GM10847 (cell line): ENCODE measurements around the gene SUCLG1.

Source experiments
- POLR2A ChIP-seq: IDR thresholded peaks from 2 replicates; pipeline ENCODE4 v1.6.1; 2011; ENCODE audit not compliant: insufficient read length; ENCODE audit errors: extremely low read depth

SUCLG1 gene

DNA sequence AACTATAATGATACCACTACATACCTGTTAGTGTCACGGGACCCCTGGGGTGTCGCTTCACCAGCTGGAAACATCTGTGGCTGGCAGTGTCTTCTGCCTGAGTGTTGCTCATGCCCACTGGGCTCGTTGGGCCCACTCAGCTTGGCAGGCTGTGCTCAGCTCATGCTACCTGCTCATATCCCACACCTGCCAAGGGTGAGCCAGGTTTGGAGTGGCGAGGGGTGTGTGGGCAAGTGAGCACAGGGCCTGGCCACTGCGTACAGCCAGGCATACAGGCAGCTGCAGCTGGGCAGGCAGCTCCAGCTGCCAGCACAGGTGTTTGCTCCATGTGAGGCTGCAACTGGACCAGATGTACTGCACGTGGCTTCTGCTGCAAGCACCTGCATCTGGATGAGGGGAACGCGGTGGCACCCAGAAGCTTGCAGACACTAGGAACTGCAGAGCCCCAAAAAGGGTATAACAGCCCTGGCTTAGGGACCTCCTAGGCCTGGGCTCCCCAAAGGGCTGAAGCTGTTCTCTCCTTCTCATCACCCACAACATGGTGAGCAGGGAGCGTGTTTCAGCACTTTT is 70.1 kb downstream of the SUCLG1 start:
- TF ChIP-seq POLR2A, result no peak

DNA sequence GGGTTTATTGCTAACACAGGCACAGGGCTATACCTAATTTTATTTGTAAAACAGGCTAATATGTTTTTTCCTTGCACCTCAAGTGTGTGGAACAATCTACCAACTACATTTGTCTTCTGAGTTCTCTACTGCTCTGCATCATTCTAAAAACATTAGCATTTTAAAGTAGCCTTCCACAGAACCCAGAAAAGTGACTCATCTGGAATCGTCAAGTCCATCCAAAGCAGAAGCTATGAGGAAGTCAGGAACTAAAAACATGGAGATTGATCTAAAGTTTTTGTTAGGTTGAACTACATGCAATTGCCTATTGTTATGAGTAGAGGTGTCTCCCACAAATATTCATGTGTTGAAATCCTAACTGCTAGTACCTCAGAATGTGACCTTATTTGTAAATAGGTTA is 70.9 kb downstream of the SUCLG1 start:
- TF ChIP-seq POLR2A, result no peak

DNA sequence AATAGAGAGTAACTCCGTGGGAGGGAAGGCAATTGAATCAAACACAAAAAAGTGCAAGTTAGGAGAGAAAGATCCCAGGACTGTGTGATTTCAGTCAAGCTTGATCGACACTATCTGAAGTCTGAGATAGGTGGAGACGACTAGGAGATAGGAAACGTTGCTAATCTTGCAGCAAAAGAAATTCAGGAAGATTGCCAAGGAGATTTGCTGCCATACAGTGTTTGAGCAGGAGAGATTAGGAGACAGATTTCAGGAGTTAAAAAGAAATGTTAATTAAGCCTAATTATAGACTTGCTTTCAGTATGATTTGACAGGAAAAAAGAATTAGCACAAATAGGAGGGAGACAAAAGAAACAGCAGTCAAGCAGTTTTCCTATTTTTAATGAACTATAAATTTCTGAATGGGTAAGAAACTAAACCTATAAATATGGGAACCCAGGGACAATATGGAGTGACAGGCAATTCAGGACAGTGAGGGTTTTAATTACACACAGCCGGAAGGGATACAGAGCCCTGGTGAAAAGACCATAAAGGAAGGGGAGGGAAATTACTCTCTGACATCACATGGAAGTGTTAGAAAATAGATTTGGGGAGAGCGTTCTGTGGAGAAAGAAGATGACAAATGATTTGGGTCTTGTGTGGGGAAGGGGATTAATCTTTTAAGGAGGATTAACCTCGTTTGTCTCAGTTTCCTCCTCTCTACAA is 72.6 kb downstream of the SUCLG1 start:
- no peak for TF ChIP-seq POLR2A

DNA sequence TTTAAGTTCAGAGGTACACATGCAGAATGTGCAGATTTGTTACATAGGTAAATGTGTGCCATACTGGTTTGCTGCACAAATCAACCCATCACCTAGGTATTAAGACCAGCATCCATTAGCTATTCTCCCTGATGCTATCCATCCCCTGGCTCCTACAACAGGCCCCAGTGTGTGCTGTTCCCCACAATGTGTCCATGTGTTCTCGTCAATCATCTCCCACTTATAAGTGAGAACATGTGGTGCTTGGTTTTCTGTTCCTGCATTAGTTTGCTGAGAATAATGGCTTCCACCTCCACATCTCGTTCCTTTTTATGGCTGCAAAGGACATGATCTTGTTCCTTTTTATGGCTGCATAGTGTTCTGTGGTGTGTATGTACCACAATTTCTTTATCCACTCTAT is 75.8 kb downstream of the SUCLG1 start:
- TF ChIP-seq POLR2A, result no peak

DNA sequence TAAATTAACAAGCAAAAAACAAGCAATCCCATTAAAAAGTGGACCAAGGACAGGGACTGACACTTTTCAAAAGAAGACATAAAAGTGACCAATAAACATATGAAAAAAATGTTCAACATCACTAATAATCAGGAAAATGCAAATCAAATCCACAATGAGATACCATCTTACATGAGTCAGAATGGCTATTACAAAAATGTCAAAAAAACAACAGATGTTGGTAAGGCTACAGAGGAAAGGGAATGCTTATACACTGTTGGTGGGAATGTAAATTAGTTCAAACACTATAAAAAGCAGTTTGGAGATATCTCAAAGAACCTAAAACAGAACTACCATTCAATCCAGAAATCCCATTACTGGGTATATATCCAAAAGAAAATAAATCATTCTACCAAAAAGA is 78.2 kb downstream of the SUCLG1 start:
- TF ChIP-seq POLR2A, result no peak

DNA sequence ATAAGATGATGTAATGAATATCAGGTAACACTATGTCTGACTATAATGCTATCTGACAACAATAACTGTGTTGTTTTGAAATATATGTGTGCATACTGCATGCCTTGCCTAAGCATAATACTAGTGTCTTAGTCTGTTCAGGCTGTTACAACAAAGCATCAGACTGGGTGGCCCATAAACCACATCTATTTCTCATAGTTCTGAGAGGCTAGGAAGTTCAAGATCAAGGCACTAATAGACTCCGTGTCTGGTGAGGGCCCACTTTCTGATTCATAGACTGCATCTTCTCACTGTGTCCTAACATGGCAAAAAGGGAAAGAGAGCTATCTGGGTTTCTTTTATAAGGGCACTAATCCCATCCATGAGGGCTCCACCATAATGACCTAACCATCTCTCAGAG is 80.1 kb downstream of the SUCLG1 start:
- no peak for TF ChIP-seq POLR2A

DNA sequence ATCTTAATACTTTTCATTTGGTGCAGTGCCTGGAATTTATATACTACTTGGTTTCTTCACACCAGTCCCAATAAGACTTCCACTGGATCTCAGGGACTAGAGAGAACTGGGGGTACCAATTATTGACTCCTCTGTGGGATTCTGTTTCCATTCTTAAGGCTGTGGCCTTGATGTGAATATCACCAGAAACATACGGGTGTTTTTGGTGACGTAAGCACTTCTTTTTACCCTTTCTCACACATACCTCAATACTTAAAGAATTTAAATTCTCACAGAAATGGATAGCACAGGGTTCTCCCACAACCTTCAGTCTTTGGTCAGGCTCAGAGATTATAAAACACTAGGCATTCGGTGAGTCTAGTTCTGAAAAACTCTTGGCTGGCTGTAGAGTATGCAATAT is 84.1 kb downstream of the SUCLG1 start:
- TF ChIP-seq POLR2A, result no peak

DNA sequence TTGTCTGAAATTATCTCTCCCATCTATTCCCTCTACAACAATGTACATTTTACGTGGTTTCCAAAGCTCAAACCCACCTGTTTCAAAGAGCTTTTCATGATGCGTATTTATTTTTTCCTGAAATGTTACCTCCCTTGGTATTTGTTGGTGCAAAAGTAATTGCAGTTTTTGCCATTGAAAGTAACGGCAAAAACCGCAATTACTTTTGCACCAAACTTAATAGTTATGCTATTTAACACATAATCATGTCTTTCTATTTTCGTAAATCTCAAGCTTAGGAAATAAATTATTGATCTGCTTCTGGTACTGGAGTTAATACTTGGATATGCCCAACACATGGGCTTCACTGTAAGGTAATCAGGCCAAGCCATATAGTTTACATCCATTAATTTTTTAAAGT is 85.2 kb downstream of the SUCLG1 start:
- no peak for TF ChIP-seq POLR2A
